ENCODE data around the gene PLA2G6. TPM values are rescaled to one million over a fixed set of nuclear protein-coding genes. Genes with fewer than 3 reads are reported as not detected.

Gene PLA2G6
- total and polyA plus RNA-seq, 2 of the 13 experiments (the other 11 are each of a cell fraction or from before 2014, with no cell fraction given), result 4.8 to 11.5 TPM

DNA sequence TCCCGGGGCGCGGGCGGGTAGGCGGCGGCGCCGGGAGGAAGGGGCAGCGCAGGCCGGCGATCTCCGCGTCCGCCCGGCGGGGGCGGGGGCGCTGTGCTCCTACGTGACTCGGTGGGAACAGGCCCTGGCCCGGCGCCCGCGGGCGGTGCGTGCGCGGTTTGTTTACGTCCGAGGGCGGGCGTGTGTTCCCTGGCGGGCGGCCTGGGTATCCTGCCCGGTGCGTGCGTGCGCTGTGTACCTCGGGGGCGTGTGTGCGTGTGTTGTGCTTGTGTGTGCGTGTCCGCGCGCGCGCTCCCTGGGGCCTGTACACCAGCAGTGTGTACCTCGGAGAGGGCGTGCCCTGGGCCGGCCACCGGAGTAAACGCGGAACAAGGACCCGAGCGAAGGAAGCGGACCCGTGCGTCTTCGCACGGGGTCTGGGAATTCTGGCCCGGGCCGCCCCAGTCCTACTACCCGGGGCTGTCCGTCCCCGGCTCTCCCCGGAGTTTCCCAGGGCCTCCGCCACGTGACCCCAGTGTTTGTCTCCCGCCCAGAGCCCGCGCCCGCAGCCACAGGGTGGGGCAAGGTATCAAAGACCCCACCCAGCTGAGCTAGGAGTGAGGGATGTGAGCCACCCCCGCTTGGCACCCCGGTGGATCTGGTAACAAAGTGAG, 20.9 kb upstream of the PLA2G6 start (continued):
- TF ChIP-seq, protein P1, sequence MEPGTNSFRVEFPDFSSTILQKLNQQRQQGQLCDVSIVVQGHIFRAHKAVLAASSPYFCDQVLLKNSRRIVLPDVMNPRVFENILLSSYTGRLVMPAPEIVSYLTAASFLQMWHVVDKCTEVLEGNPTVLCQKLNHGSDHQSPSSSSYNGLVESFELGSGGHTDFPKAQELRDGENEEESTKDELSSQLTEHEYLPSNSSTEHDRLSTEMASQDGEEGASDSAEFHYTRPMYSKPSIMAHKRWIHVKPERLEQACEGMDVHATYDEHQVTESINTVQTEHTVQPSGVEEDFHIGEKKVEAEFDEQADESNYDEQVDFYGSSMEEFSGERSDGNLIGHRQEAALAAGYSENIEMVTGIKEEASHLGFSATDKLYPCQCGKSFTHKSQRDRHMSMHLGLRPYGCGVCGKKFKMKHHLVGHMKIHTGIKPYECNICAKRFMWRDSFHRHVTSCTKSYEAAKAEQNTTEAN (CRISPR knock-in tag; conservative IDR thresholded peaks at IDR 0.05), result peak; percentile 56
- TF ChIP-seq ZNF407 (CRISPR knock-in tag; IDR thresholded peaks at IDR 0.05; ENCODE audit: not compliant biosample characterization) (peak; percentile 29), ZNF577 (CRISPR knock-in tag; IDR thresholded peaks at IDR 0.05; ENCODE audit: borderline replicate concordance, low read depth) (no peak), FOXK1 (CRISPR knock-in tag; IDR thresholded peaks at IDR 0.05; ENCODE audit: borderline replicate concordance, low read depth) (peak; percentile 19; the same call in 1 of the 2 replicates), TARDBP (CRISPR knock-in tag; IDR thresholded peaks at IDR 0.05) (peak; percentile 52; the same call in 1 of the 2 replicates), NRL (CRISPR knock-in tag; IDR thresholded peaks at IDR 0.05; ENCODE audit: borderline replicate concordance) (no peak), BCLAF1 (IDR thresholded peaks at IDR 0.05) (no peak)
- TF ChIP-seq, protein P2, sequence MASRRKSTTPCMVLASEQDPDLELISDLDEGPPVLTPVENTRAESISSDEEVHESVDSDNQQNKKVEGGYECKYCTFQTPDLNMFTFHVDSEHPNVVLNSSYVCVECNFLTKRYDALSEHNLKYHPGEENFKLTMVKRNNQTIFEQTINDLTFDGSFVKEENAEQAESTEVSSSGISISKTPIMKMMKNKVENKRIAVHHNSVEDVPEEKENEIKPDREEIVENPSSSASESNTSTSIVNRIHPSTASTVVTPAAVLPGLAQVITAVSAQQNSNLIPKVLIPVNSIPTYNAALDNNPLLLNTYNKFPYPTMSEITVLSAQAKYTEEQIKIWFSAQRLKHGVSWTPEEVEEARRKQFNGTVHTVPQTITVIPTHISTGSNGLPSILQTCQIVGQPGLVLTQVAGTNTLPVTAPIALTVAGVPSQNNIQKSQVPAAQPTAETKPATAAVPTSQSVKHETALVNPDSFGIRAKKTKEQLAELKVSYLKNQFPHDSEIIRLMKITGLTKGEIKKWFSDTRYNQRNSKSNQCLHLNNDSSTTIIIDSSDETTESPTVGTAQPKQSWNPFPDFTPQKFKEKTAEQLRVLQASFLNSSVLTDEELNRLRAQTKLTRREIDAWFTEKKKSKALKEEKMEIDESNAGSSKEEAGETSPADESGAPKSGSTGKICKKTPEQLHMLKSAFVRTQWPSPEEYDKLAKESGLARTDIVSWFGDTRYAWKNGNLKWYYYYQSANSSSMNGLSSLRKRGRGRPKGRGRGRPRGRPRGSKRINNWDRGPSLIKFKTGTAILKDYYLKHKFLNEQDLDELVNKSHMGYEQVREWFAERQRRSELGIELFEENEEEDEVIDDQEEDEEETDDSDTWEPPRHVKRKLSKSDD (CRISPR knock-in tag; IDR thresholded peaks at IDR 0.05; ENCODE audit: low read depth), result 0 out of 2 replicates have a peak, but pooled peaks have one; percentile 30
- TF ChIP-seq, protein P3, sequence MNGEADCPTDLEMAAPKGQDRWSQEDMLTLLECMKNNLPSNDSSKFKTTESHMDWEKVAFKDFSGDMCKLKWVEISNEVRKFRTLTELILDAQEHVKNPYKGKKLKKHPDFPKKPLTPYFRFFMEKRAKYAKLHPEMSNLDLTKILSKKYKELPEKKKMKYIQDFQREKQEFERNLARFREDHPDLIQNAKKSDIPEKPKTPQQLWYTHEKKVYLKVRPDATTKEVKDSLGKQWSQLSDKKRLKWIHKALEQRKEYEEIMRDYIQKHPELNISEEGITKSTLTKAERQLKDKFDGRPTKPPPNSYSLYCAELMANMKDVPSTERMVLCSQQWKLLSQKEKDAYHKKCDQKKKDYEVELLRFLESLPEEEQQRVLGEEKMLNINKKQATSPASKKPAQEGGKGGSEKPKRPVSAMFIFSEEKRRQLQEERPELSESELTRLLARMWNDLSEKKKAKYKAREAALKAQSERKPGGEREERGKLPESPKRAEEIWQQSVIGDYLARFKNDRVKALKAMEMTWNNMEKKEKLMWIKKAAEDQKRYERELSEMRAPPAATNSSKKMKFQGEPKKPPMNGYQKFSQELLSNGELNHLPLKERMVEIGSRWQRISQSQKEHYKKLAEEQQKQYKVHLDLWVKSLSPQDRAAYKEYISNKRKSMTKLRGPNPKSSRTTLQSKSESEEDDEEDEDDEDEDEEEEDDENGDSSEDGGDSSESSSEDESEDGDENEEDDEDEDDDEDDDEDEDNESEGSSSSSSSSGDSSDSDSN (CRISPR knock-in tag; IDR thresholded peaks at IDR 0.05), result peak; percentile 50; the same call in 1 of the 2 replicates
